Measurements from ENCODE around the gene CRK. TPM values are rescaled to one million over a fixed set of nuclear protein-coding genes. Genes with fewer than 3 reads are reported as not detected.

Gene CRK
- total and polyA plus RNA-seq, 7 donors, result 33.6 to 88.7 (median 67.7) TPM

GRCh38 chr17:1498869-1499268, 42.8 kb upstream of the CRK start:
- TF ChIP-seq POLR2AphosphoS5 (IDR thresholded peaks at IDR 0.05) (no peak), POLR2A (IDR thresholded peaks at IDR 0.05) (no peak), CTCF (IDR thresholded peaks at IDR 0.05) (no peak), EP300 (IDR thresholded peaks at IDR 0.05) (no peak)
- 72 to 84% methylated on average over 9 of the region's 9 CpGs for WGBS, 2 donors
- no peak for DNase-seq
- H3K4me3 ChIP-seq, result no peak overlapping the region
- no peak overlapping the region for H3K27ac ChIP-seq
- H3K9me3 ChIP-seq, result no peaks in the 10 kb centered on the region
- peaks cover 0 to 33% (median 29%) of the 10 kb centered on the region in 4 donors for H3K4me1 ChIP-seq
- intact Hi-C loops (cut with DNase I), result no loop called here
- H3K27me3 ChIP-seq, result no peaks in the 10 kb centered on the region
- H3K36me3 ChIP-seq, result peaks cover 0 to 68% (median 4%) of the 10 kb centered on the region in 4 donors

GRCh38 chr17:1498233-1498632, 42.2 kb upstream of the CRK start:
- Histone ChIP-seq H3K27me3 (no peaks in the 10 kb centered on the region), H3K9me3 (no peaks in the 10 kb centered on the region), H3K4me3 (no peak overlapping the region), H3K36me3 (peaks cover 0 to 62% (median 4%) of the 10 kb centered on the region in 4 donors), H3K27ac (no peak overlapping the region), H3K4me1 (peaks cover 0 to 40% (median 35%) of the 10 kb centered on the region in 4 donors)
- no peak for DNase-seq
- TF ChIP-seq POLR2A (IDR thresholded peaks at IDR 0.05), result no peak
- TF ChIP-seq CTCF (IDR thresholded peaks at IDR 0.05), result no peak
- TF ChIP-seq POLR2AphosphoS5 (IDR thresholded peaks at IDR 0.05), result no peak
- TF ChIP-seq EP300 (IDR thresholded peaks at IDR 0.05), result no peak
- 78 to 94% methylated on average over 2 of the region's 2 CpGs for WGBS, 2 donors
- intact Hi-C loops (cut with DNase I), result no loop called here

GRCh38 chr17:1497831-1498230, 41.8 kb upstream of the CRK start:
- Histone ChIP-seq H3K4me1 (peaks cover 0 to 44% (median 39%) of the 10 kb centered on the region in 4 donors), H3K27me3 (no peaks in the 10 kb centered on the region), H3K9me3 (no peaks in the 10 kb centered on the region), H3K27ac (peak overlapping the region in 2 of 4 donors; percentile 21 to 100), H3K36me3 (peaks cover 0 to 62% (median 4%) of the 10 kb centered on the region in 4 donors), H3K4me3 (no peak overlapping the region)
- WGBS, 2 donors, result 77 to 93% methylated on average over 15 of the region's 15 CpGs
- no peak for DNase-seq
- TF ChIP-seq CTCF (IDR thresholded peaks at IDR 0.05), result no peak
- no peak for TF ChIP-seq EP300 (IDR thresholded peaks at IDR 0.05)
- no peak for TF ChIP-seq POLR2AphosphoS5 (IDR thresholded peaks at IDR 0.05)
- no peak for TF ChIP-seq POLR2A (IDR thresholded peaks at IDR 0.05)
- intact Hi-C loops (cut with DNase I), result no loop called here

GRCh38 chr17:1496869-1497268, 40.8 kb upstream of the CRK start:
- Histone ChIP-seq H3K27me3 (no peaks in the 10 kb centered on the region), H3K4me3 (no peak overlapping the region), H3K4me1 (peaks cover 0 to 53% (median 49%) of the 10 kb centered on the region in 4 donors), H3K27ac (peak overlapping the region; percentile 90 to 100 (median 98)), H3K9me3 (no peaks in the 10 kb centered on the region), H3K36me3 (peaks cover 0 to 56% (median 4%) of the 10 kb centered on the region in 4 donors)
- no peak for TF ChIP-seq CTCF (IDR thresholded peaks at IDR 0.05)
- no peak for TF ChIP-seq POLR2AphosphoS5 (IDR thresholded peaks at IDR 0.05)
- TF ChIP-seq EP300 (IDR thresholded peaks at IDR 0.05), result no peak
- TF ChIP-seq POLR2A (IDR thresholded peaks at IDR 0.05), result no peak
- WGBS, 2 donors, result 92 to 95% methylated on average over 14 of the region's 14 CpGs
- intact Hi-C loops (cut with DNase I), result no loop called here
- no peak for DNase-seq

All from sigmoid colon (tissue), 7 donors.